Measurements from ENCODE around the gene CCNL1.

The CCNL1 gene

DNA sequence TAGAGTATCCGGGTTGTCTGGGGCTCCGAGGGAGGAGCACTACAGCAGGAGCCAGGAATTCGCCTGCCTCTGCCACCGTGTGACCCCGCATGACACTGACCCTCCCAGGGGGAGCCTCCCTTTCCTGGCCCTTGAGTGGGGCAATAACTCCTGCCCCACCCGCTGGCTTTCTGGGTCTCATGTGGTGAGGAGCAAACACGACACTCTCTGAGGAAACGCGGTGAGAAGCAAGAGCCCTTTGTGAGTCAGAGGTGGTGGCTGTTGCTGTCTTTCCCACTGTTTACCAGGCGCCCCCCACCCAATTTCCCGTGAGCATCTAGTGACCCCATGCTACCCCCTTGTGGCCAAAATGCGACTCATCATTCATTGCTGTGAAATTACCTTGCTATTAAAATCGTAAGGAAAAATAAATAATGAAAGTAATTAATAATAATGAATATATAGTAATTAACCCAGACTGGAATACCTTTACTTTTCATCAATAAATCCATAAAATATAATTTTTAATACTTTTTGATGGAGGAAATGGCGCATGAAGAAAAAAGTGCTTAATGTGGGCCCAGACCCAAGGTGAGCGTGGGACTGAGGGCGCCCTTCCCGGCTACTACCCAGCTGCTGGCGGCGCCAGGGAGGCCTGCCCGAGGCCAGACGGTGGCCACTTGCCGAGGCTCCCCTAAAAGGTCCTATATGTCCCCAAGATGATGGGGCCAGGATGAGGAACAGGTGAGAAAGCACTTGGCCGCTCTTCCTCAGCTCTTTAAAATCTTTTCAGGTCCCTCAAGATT, 29.3 kb downstream of the CCNL1 start:
- in situ Hi-C loops (cut with HindIII; ENCODE audit: low pct_ligation_motif_present, low pct_unique_long_range_greater_than_20kb, low sequenced_read_pairs), result no loop called here
- no peak for DNase-seq

DNA sequence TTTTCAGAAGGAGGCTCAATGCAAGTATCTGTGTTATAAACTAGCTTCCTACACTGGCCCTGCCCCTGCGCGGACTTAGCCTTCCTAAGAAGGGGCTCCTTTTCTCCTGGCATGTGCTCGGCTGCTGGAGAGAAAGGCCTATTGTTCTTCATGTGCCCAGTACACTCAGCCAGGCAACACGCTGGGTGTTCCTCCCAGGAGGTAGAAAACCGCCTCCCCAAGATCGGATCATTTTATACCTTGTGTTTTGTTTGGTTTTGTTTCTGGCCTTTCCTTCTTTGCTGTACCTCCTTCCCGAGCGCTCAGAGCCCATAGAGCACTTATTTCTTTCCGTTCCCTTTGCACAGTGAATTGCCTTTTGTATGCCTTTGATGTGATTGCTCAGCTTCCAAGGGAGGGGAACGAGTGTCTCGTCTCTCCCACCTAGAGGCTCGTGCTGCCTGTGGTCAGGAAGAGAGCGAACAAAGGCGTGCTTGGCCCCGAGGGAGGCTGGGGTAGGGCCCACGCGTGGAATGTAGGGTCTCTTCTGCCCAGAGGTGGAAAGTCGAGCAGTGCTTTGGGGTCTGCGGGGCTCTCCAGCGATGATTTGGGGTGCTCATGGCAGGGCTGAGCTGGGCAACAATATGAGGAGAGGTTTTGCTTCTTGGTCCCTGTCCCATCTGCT, 30.0 kb downstream of the CCNL1 start:
- no peak for DNase-seq
- in situ Hi-C loops (cut with HindIII; ENCODE audit: low pct_ligation_motif_present, low pct_unique_long_range_greater_than_20kb, low sequenced_read_pairs), result no loop called here

DNA sequence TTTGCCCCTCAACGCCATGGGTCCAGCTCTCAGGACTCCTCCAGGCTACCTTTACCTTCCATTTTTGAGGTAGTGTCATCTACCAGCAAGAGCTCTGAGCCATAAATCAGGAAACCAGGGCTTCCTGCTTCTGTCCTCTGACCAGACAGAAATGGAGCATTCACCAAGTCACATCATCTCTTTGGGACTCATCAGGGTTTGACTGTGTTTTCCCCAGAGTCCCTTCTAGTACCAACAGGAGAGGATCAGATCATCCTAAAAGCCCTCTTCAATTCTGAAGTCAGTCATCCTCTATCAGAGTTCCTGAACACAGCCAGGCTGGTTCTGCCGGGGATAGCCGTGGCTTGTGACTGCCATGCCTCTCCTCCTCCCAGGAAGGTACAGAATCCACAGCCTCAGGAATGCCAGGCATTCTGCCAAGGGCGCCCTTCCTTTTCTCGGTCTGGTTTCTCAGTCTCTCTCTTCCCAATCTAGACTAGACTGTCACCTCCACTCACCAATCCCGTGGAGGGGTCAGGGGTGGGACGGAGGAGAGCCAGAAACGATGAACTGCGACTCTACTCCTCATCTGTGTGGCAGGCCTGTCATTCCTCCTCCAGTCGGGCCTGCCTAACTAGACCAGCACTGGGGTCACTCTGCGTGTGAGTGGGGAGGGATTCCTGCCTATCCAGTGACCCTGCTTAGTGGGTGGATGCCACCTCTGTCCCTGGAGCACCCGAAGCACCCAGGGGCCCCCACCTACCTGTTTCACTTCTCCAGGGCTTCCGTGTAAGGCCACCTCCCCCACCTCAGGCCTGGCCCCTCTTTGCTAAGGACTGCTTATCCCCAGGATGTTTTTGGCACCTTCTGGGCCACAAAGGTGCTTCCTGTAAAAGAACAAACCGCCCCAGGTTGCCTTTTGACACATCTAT, 30.9 kb downstream of the CCNL1 start:
- DNase-seq, result peak; percentile 63
- in situ Hi-C loops (cut with HindIII; ENCODE audit: low pct_ligation_motif_present, low pct_unique_long_range_greater_than_20kb, low sequenced_read_pairs), result no loop called here

DNA sequence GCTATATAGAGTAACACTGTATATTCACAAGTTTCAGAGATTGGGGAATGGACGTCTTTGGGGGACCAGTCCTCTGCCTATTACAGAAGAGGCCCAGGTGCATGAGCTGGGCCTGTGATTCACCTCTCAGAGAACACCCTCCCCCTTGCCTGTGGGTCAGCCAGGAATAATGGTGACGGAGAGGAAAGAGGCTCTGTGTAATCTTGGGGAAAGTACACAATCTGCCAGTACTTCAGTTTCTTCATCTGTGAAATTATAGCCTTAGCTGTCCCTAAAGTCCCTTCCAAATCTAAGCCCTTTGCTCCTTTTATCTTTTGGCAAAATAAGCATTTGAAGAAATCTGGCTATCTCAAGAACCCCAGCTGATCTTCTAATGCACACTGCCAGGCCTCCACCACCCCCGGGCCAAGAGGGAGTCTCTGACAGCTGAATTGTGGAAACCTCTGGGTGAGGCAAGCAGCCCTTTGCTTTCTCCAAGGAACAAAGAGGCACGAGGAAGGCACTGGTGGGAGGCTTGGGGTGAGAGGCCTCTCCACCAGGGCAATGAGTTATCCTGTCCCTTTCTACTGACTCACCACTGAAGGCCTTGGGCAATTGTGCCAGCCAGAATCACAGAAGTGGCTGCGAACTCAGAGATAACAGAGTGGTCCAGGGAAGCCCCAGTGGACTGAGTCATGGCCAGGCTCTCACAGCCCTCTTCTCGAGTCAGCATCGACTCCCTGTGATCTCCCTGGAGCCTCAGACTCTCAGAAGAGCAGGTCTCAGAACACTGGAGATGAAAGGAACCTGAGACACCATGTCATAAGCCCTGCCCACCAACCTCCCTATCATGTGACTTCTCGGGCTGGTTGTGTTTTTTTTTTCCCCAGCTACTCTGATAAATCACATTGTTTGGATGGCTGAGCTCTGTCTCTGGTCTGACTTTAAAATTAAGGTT, 31.8 kb downstream of the CCNL1 start:
- in situ Hi-C loops (cut with HindIII; ENCODE audit: low pct_ligation_motif_present, low pct_unique_long_range_greater_than_20kb, low sequenced_read_pairs), result no loop called here

DNA sequence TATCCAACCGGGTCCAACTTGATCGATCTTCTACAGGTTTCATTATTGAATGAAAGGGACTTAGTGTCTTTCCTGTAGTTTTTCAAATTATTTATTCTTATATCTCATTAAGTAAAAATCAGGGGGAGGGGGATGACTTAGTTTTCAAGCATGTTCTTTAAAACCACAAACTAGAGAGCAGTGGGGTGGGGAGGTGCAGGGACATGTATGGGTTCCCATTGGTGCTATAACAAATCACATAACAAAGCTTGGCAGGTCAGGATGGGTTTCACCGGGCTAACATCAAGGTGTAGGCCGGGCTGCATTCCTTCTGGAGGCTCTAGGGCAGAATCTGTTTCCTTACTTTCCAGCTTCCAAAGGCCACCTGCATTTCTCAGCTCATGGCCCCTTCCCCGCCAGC, 32.7 kb downstream of the CCNL1 start:
- in situ Hi-C loops (cut with HindIII; ENCODE audit: low pct_ligation_motif_present, low pct_unique_long_range_greater_than_20kb, low sequenced_read_pairs), result no loop called here
- DNase-seq, result no peak

More for the DNA sequence above, 31.8 kb downstream of the CCNL1 start:
- peak; percentile 42 for DNase-seq

DNA sequence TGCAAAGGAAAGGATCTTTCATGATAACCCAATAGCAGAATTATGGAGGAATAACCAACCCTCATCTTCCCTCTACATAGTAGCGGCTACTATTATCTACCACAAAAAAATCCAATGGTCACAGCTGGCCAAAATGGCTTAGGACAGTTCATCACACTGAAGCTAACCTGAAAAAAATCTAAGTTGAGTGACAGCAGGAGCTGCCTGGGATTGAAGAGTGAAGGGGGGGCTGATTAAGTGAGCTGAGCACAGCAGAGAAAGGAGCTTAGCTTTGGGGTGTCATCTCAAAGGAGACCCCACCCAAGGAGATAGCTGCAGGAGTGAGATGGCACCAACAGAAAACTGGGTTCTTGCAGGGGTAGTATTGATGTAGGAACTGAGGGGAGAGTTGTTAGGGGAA, 33.6 kb downstream of the CCNL1 start:
- no peak for DNase-seq
- in situ Hi-C loops (cut with HindIII; ENCODE audit: low pct_ligation_motif_present, low pct_unique_long_range_greater_than_20kb, low sequenced_read_pairs), result no loop called here

DNA sequence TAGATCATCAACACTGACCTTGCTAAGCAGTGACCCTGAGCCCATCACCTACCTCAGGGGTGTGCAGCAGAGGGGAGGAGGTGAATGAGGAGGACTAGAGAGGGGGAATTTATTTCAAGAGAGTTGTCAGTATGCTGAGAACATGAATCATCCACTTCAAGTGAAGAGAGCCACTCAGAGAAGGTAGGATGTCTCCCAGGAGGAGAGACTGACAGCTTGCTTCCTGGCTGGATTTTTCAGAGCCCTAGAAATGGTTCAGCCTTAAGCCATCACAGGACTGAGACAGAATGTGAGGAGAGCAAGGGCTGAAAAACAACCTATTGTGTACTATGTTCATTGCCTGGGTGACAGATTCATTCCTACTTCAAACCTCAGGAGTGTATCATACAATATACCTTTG, 34.8 kb downstream of the CCNL1 start:
- DNase-seq, result peak; percentile 44
- in situ Hi-C loops (cut with HindIII; ENCODE audit: low pct_ligation_motif_present, low pct_unique_long_range_greater_than_20kb, low sequenced_read_pairs), result no loop called here

DNA sequence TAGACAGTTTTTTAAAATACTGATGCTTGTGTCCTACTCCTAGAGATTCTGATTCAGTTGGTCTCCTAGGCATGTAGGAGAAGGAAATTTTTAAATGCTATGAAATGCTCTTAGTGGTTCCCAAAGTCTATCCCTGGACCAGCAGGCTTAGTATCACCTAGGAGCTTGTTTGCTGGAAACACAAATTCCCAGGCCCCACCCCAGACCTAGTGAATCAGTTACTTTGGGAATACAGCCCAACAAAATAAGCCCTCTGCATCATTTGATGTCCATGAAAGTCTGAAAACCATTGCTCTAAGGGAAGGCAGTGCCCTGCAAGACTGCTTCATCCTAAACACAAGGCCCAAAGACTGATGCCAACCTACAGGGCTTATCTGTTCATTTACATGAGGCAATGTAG, 36.3 kb downstream of the CCNL1 start:
- in situ Hi-C loops (cut with HindIII; ENCODE audit: low pct_ligation_motif_present, low pct_unique_long_range_greater_than_20kb, low sequenced_read_pairs), result no loop called here

DNA sequence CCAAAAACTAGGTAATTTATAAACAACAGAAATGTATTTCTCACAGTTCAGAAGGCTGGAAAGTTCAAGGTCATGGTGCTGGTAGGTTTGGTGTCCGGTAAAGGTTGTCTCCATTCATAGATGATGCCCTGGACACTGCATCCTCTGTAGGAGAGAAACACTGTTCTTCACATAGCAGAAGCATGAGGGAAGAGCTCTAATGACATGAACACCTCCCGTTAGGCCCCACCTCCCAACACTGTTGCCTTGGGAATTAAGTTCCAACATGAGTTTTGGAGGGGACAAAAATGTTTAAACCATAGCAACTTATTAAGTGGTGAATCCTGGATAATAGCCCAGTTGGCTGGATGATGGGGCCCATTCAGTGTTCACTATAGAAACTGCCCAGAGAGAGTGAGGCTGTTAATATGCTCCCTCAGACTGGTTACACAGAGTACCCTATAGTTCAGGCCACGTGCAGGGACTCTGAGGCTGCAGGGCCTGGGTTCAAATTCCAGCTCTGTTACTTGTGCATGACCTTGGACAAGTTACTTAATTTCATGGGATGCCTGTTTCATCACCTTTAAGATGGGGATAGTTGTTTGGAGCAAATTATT, 37.0 kb downstream of the CCNL1 start:
- no peak for DNase-seq
- in situ Hi-C loops (cut with HindIII; ENCODE audit: low pct_ligation_motif_present, low pct_unique_long_range_greater_than_20kb, low sequenced_read_pairs), result no loop called here

More for the DNA sequence above, 36.3 kb downstream of the CCNL1 start:
- DNase-seq, result no peak

DNA sequence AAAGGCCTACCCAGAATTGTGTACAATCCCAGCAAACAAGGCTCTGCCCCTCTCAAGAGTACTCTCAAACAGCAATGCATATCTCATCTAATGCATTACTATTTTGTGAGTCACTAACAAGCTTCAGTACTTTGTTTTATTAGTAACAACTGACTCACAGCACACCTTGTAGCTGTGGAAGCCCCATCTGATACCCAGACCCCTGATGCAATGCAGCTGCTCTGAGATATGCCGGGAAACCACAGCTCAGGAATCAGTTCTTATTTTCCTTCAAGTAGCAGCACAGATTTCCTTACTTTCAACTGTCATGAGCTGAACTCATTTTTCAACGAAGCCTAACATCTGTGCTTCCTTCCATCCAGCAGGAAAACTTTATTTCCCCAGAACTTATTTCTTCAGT, 37.8 kb downstream of the CCNL1 start:
- peak; percentile 73 for DNase-seq
- in situ Hi-C loops (cut with HindIII; ENCODE audit: low pct_ligation_motif_present, low pct_unique_long_range_greater_than_20kb, low sequenced_read_pairs), result no loop called here

DNA sequence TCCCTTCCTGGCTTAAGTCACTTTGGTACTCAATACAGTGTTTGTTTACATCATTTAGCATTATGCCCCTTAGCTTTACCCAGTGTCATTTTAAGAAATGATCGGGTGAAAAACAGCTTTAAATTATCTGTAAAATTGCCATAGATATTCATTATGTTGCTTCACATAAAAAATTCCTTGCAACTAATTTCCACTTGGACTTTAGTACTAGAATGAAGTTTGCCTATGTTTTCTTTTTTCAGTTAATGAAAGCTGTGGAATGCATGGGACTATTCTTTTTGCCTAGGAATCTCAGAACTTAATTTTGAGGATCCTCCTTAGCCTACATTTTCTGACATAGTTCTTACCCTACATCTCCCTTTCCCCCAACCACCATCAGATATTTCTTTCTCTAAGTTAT, 38.4 kb downstream of the CCNL1 start:
- DNase-seq, result no peak
- in situ Hi-C loops (cut with HindIII; ENCODE audit: low pct_ligation_motif_present, low pct_unique_long_range_greater_than_20kb, low sequenced_read_pairs), result no loop called here

DNA sequence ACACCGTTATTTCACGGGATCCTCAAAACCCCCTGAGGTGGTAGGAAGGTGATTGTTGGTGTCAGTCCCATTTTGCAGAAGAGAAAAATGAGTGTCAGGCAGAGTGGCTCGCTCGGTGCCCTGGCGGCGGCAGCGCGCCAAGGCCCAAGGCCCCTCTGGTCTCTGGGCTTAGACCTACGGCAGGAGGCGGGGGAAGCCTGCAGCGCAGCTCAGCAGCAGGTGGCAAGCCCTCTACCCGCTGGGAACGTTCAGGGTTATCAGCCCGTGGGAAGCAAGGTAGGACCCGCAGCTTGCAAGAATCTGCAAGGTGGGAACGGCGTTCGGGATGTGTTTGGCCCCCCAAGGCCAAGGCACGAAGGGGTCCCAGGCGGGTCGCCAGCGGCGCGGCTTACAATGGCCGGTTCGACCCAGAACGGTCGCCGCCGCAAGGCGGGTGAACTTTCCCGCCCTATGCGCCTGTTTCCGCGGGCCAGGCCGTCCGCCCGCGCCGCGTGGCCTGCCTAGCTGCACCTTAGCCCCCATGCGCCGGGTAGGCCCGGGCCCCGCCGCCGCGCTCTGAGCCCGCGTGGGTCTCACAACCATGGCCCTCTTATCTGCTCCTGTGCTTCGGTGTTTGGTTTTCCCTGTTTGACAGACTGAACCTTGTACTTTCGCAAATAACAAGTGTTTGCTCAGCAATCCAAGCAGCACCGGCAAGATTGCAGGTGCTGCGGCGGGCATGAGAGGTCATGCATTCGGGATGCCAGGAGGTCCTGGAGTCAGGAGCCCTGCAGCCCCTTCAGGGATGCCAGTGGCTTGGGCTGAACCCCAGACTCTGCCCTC, 39.7 kb downstream of the CCNL1 start:
- no peak for DNase-seq
- in situ Hi-C loops (cut with HindIII; ENCODE audit: low pct_ligation_motif_present, low pct_unique_long_range_greater_than_20kb, low sequenced_read_pairs), result no loop called here

DNA sequence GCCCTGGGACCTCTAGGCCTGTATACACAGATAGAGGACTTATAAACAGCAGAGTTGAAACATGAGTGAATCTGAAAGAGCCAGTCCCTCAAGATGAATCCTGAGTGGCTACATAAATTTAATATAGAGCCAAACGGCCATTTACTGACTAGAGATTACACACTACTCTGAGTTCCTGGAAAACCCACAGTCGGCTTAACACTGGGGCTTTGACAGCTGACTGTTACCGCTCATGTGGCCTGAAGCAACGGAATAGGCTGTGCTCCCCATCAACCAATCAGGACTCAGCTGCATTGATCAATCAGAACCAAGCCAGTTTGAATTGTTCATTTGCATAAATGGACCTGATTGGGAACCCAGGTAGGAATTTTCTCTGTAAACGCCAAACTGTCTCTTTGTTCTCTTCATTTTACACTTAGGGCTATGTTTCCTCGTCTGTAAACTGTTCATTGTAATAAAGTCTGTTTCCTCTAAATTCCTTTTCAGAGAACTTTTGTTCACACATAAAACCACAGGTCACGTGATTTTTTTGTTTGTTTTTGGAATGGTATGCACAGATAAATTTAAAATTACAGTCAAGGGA, 40.5 kb downstream of the CCNL1 start:
- no peak for DNase-seq
- in situ Hi-C loops (cut with HindIII; ENCODE audit: low pct_ligation_motif_present, low pct_unique_long_range_greater_than_20kb, low sequenced_read_pairs), result no loop called here

DNA sequence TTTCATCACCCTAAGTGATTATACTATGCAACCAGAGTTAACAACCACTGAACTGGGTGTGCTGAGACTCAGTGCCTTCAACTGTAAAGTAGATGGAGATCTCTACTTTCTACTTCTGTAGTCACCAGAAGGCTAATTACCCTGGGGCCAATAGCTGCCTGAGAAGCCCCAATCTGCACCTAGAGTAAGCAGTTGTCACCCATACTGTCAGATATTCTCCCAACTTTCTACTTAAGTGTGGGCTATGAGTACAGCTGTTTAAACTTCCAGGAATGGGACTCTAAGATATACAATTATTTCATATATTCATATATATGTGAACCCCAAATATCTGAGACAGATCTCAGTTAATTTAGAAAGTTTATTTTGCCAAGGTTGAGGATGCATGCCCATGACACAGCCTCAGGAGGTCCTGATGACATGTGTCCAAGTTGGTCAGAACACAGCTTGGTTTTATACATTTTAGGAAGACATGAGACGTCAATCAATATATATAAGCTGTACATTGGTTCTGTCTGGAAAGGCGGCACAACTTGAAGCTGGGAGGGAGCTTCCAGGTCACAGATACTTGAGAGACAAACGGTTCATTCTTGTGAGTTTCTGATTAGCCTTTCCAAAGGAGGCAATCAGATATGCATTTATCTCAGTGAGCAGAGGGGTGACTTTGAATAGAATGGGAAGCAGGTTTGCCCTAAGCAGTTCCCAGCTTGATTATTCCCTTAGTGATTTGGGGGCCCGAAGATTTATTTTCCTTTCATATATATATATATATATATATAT, 41.9 kb downstream of the CCNL1 start:
- no peak for DNase-seq
- in situ Hi-C loops (cut with HindIII; ENCODE audit: low pct_ligation_motif_present, low pct_unique_long_range_greater_than_20kb, low sequenced_read_pairs), result no loop called here

DNA sequence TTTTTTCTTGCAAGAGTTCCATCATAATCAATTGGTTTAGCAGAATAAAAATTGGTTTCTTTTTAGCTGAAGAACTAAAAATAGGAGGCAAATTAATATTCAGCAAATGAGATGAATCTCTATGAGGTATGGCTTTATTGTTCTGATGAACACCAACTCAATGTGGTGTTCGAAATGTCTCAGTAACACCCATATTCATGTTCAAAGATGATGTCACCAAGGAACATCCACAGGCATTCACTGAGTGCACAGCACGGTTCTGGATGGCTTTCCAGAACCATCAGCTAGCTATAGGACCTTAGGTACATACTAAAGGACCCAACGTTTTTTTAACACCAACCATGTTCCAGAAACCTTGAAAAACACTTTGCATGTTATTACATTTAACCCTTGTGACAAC, 42.7 kb downstream of the CCNL1 start:
- in situ Hi-C loops (cut with HindIII; ENCODE audit: low pct_ligation_motif_present, low pct_unique_long_range_greater_than_20kb, low sequenced_read_pairs), result no loop called here
- DNase-seq, result no peak

DNA sequence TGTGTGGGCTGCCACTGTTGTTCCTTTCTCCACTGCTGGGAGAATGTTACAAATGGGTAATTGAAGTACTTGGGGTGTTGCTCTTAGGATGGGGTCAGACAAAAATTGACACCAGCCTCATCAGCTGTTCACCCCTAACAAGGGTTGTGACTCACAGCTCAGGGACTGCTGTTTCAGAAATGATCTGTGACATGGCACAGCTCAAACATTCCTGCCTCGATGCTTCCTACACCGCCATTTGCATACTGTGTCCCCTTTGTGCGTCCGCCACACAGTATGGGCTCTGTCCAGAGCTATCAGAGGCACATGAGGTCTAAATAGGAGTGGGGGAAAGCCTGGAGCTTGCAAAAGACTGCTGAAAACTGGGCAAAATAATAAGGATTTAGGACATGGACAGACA, 43.9 kb downstream of the CCNL1 start:
- in situ Hi-C loops (cut with HindIII; ENCODE audit: low pct_ligation_motif_present, low pct_unique_long_range_greater_than_20kb, low sequenced_read_pairs), result no loop called here
- no peak for DNase-seq

Measured in ACHN (cell line).